Ishikawa (cell line): ENCODE data around the gene GALNT13.

ENCODE experiments used
- CEBPB ChIP-seq: IDR thresholded peaks from 2 replicates; pipeline ENCODE4 v1.6.1; 2012
- CREB1 ChIP-seq: IDR thresholded peaks from 2 replicates; pipeline ENCODE4 v1.6.1; 2012; ENCODE audit warnings: low read depth
- EGR1 ChIP-seq: IDR thresholded peaks from 2 replicates; pipeline ENCODE4 v1.6.1; 2012
- EP300 ChIP-seq: IDR thresholded peaks from 2 replicates; pipeline ENCODE4 v1.6.1; 2012; ENCODE audit warnings: borderline replicate concordance
- FOXM1 ChIP-seq: IDR thresholded peaks from 2 replicates; pipeline ENCODE4 v1.6.1; 2012; ENCODE audit warnings: low read depth, borderline replicate concordance
- NFIC ChIP-seq: IDR thresholded peaks from 2 replicates; pipeline ENCODE4 v1.6.1; 2012
- RAD21 ChIP-seq: IDR thresholded peaks from 2 replicates; pipeline ENCODE4 v1.6.1; 2012; ENCODE audit warnings: low read depth
- TAF1 ChIP-seq: IDR thresholded peaks from 2 replicates; pipeline ENCODE4 v1.6.1; 2012; ENCODE audit warnings: low read depth, mild to moderate bottlenecking
- TCF12 ChIP-seq: IDR thresholded peaks from 2 replicates; pipeline ENCODE4 v1.6.1; 2012; ENCODE audit warnings: low read depth
- TEAD4 ChIP-seq: IDR thresholded peaks from 2 replicates; pipeline ENCODE4 v1.6.1; 2012
- YY1 ChIP-seq: IDR thresholded peaks from 2 replicates; pipeline ENCODE4 v1.6.1; 2012; ENCODE audit warnings: low read depth
- ZBTB7A ChIP-seq: IDR thresholded peaks from 2 replicates; pipeline ENCODE4 v1.6.1; 2012; ENCODE audit warnings: low read depth
- TF ChIP-seq, protein P1 (sequence below): IDR thresholded peaks from 2 replicates; pipeline ENCODE4 v1.6.1; 2012
- TF ChIP-seq, protein P2 (sequence below): IDR thresholded peaks from 2 replicates; pipeline ENCODE4 v1.6.1; 2012
- TF ChIP-seq, protein P3 (sequence below): IDR thresholded peaks from 2 replicates; pipeline ENCODE4 v1.6.1; 2012; ENCODE audit warnings: low read depth, mild to moderate bottlenecking

The GALNT13 gene

DNA sequence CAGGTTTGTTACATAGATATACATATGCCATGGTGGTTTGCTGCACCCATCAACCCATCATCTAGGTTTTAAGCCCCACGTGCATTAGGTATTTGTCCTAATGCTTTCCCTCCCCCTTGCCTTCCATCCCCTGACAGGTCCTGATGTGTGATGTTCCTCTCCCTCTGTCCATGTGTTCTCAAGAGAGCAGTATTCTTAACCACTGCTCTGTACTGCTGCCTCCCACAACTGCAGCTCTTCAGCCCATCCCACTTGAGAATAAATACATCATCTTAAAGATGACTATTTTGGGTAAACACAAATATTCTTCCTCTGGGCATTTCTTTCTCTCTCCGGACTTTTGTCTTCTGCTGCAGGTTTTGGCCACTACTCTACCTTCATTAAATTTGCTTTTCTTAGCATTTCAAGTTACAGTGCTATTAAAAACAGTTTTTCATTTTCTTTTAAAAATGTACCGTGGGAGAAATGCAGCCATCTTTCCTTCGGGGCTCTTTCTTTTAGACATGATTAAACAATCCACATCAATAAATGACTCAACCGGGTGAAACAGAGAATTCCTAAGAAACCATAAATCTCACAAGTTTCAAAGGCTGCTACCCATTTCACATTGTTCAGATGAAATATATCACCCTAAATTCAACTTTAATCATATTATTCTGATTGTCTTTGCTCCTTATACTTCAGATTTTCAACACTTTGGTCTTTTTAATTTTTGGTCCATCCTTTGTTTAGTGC, 323.4 kb downstream of the GALNT13 start:
- TF ChIP-seq FOXM1, result no peak
- no peak for TF ChIP-seq CEBPB
- TF ChIP-seq TAF1, result no peak
- TF ChIP-seq, protein P1, sequence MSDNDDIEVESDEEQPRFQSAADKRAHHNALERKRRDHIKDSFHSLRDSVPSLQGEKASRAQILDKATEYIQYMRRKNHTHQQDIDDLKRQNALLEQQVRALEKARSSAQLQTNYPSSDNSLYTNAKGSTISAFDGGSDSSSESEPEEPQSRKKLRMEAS, result no peak
- no peak for TF ChIP-seq EGR1
- TF ChIP-seq TCF12, result no peak
- no peak for TF ChIP-seq CREB1
- TF ChIP-seq, protein P2, sequence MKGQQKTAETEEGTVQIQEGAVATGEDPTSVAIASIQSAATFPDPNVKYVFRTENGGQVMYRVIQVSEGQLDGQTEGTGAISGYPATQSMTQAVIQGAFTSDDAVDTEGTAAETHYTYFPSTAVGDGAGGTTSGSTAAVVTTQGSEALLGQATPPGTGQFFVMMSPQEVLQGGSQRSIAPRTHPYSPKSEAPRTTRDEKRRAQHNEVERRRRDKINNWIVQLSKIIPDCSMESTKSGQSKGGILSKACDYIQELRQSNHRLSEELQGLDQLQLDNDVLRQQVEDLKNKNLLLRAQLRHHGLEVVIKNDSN, result no peak
- TF ChIP-seq YY1, result no peak
- TF ChIP-seq, protein P3, sequence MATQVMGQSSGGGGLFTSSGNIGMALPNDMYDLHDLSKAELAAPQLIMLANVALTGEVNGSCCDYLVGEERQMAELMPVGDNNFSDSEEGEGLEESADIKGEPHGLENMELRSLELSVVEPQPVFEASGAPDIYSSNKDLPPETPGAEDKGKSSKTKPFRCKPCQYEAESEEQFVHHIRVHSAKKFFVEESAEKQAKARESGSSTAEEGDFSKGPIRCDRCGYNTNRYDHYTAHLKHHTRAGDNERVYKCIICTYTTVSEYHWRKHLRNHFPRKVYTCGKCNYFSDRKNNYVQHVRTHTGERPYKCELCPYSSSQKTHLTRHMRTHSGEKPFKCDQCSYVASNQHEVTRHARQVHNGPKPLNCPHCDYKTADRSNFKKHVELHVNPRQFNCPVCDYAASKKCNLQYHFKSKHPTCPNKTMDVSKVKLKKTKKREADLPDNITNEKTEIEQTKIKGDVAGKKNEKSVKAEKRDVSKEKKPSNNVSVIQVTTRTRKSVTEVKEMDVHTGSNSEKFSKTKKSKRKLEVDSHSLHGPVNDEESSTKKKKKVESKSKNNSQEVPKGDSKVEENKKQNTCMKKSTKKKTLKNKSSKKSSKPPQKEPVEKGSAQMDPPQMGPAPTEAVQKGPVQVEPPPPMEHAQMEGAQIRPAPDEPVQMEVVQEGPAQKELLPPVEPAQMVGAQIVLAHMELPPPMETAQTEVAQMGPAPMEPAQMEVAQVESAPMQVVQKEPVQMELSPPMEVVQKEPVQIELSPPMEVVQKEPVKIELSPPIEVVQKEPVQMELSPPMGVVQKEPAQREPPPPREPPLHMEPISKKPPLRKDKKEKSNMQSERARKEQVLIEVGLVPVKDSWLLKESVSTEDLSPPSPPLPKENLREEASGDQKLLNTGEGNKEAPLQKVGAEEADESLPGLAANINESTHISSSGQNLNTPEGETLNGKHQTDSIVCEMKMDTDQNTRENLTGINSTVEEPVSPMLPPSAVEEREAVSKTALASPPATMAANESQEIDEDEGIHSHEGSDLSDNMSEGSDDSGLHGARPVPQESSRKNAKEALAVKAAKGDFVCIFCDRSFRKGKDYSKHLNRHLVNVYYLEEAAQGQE, result no peak
- TF ChIP-seq RAD21, result no peak
- no peak for TF ChIP-seq NFIC
- TF ChIP-seq ZBTB7A, result no peak
- no peak for TF ChIP-seq TEAD4
- TF ChIP-seq EP300, result no peak

DNA sequence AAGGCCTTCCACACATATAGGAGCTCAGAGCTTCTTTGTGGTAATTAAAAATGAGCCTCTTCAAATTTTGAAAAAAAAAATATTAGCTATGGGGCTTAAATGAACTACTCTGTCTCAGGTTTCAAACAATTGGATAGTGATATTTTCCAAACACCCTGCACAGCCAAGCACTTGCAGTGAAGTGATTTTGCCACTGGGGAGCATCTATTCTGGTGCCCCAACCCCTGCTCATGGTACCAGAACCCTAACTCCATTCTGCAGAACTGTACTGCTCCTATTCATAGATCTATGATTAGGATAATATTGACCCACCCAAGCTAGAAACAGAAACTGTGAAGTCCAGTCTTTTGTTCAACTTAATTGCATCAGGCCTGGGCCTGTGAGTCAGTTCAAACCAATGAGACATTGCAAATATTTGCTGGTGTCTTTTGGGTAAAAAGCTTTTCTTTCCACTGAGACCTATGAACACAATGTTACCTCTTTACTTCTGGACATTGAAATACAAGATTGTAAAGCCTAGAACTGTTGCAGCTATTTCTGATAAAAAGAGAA, 324.0 kb downstream of the GALNT13 start:
- TF ChIP-seq FOXM1 (no peak), TCF12 (no peak)
- TF ChIP-seq, protein P1, result no peak

DNA sequence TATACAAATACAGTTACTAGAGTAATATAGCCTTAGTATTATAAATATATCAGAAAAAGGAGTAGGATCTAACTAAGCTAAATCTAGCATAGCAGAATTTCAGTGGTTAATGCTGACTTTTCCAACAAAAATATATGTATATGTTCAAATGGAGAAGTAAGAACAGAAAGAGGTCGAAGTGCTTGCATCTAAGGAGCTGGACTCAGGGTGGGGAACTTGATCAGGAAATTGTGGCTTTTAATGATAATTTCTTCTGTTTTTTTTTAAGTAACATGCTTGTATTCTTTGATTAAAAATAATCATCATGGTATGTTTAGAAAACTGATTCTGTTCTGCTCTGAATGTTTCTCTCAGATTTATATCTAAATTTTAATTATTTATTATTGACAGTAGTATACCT, 327.1 kb downstream of the GALNT13 start:
- TF ChIP-seq CEBPB (no peak), YY1 (no peak), NFIC (no peak), EP300 (no peak), EGR1 (no peak), CREB1 (no peak), TEAD4 (no peak), FOXM1 (no peak), TCF12 (no peak), RAD21 (no peak), TAF1 (no peak), ZBTB7A (no peak)
- TF ChIP-seq, protein P3, result no peak
- TF ChIP-seq, protein P2, result no peak
- TF ChIP-seq, protein P1, result no peak

DNA sequence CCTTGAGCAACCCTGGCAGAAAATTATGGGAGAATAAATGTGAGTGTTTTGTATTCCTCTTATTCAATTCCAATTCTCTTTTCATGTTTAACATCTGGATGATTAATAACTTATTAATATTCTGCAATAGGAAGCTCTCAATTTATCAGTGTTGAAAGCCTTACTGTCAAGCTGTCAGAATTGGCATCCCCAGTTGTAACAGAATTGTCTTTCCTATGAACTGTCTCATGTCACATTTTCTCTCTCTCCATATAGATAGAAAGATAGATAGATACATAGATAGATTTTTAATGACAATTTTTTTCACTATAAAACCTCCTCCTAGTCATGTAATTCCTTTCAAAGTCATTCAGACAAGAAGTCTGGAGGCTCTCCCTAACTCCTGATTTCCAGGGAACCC, 331.5 kb downstream of the GALNT13 start:
- no peak for TF ChIP-seq CREB1
- TF ChIP-seq YY1, result no peak
- no peak for TF ChIP-seq TEAD4
- no peak for TF ChIP-seq NFIC
- TF ChIP-seq TAF1, result no peak
- TF ChIP-seq, protein P3, result no peak
- no peak for TF ChIP-seq EGR1
- TF ChIP-seq CEBPB, result no peak
- TF ChIP-seq, protein P2, result no peak
- TF ChIP-seq EP300, result no peak
